Heart left ventricle (tissue), 16 donors: Measurements from ENCODE around the gene AREL1. TPM values are rescaled to one million over a fixed set of nuclear protein-coding genes. Genes with fewer than 3 reads are reported as not detected.

Source experiments
- ATAC-seq, 4 donors: fragments of 200-7000 bp; cut with Tn5 transposase; one replicate each; pipeline ENCODE4 v1.9.1; 2020 to 2022; ENCODE audit warnings: moderate library complexity in 4 of 4, mild to moderate bottlenecking in 3 of 4, moderate number of reproducible peaks in 1 of 4
- DNase-seq, 5 donors: peaks; one replicate each; pipeline ENCODE4 v3.0.0-alpha.2; 2020
- H3K27ac ChIP-seq, 12 donors: fragments of 200-600 bp; sonication (generic) in 4 of 12; one replicate each; pipeline versions ENCODE4 v1.5.0 to v1.8.0; 2016 to 2022; ENCODE audit warnings: mild to moderate bottlenecking in 2 of 12
- H3K27me3 ChIP-seq, 9 donors: fragments of 200-600 bp; sonication (generic) in 2 of 9; one replicate each; pipeline versions ENCODE4 v1.5.1 to v1.8.0; 2016 to 2022; ENCODE audit warnings: mild to moderate bottlenecking in 3 of 9
- H3K36me3 ChIP-seq, 9 donors: fragments of 200-600 bp; sonication (generic) in 2 of 9; one replicate each; pipeline versions ENCODE4 v1.5.0 to v1.8.0; 2018 to 2022; ENCODE audit warnings: mild to moderate bottlenecking in 2 of 9
- H3K4me1 ChIP-seq, 12 donors: fragments of 200-600 bp; sonication (generic) in 4 of 12; one replicate each; pipeline versions ENCODE4 v1.5.0 to v1.8.0; 2016 to 2022; ENCODE audit warnings: mild to moderate bottlenecking in 3 of 12
- H3K4me3 ChIP-seq, 12 donors: fragments of 200-600 bp; sonication (generic) in 4 of 12; one replicate each; pipeline versions ENCODE4 v1.5.0 to v1.8.0; 2017 to 2022; ENCODE audit warnings: mild to moderate bottlenecking in 9 of 12, moderate library complexity in 4 of 12
- H3K9me3 ChIP-seq, 12 donors: fragments of 200-600 bp; sonication (generic) in 4 of 12; one replicate each; pipeline versions ENCODE4 v1.5.0 to v1.8.0; 2016 to 2022; ENCODE audit warnings: mild to moderate bottlenecking in 1 of 12
- POLR2A ChIP-seq, 2 donors: fragments of 450-650 bp; IDR thresholded peaks; one replicate each; pipeline ENCODE4 v1.6.1; 2017; ENCODE audit warnings: antibody characterized with exemption in 2 of 2, mild to moderate bottlenecking in 2 of 2, moderate library complexity in 2 of 2
- WGBS, 4 donors: extraction: QIAGEN DNeasy Blood & Tissue Kit in 2 of 4; methylation state at CpG; one replicate each; pipeline versions ENCODE4 v1.1.5 to v1.1.7; 2013 to 2018; 5-methylcytosine and 5-hydroxymethylcytosine counted together
- intact Hi-C, 10 donors: fragments of 100-400 bp; cut with DNase I; formaldehyde crosslinking; loops; one replicate each; pipeline versions ENCODE4 v1.11.1 to v1.14.2; 2022
- polyA plus RNA-seq, 2 donors: library from polyadenylated mRNA; stranded (reverse); fragments of 200-250 nt; gene quantifications; one replicate each; pipeline ENCODE4 v1.2.3, GENCODE V29; 2013
- total RNA-seq, 9 donors: library from RNA; depleted of rRNA in 2 of 9; stranded (reverse); fragments of >200 nt in 2 of 9; fragmentation: NEBNext Ultra II Directional in 3 of 9; extraction: Animal tissue kit (Norgen Biotek cat#: 25700) in 3 of 9; gene quantifications; one replicate each; pipeline versions ENCODE4 v1.1.0 to v1.2.4, GENCODE V29; 2016 to 2023
- TF ChIP-seq, protein P1 (sequence below), 12 donors: fragments of 200-600 bp; sonication (generic) in 4 of 12; IDR thresholded peaks; one replicate each; pipeline versions ENCODE4 v1.5.0 to v1.8.0; 2018 to 2022; ENCODE audit warnings: antibody characterized with exemption in 12 of 12, mild to moderate bottlenecking in 5 of 12
- donor health status: ischemic (EF 13 %, LVEDD 7.1; RV severe dilation, severe dysfunction).
- donor health status: healthy with polysubstance abuse.
- donor health status: DM: no; HTN: yes; CAD: no.
- donor health status: DM: no; HTN: no; CAD: no.
- donor health status: ischemic (EF 25% LVEDD 6.9; RV normal size, moderate dysfunction).
- donor health status: ischemic (EF 25% LVEDD 5.7; RV mildly dilated, moderate dysfunction).
- donor health status: healthy.
- donor health status: DM: yes; HTN: yes; CAD: no.
- donor health status: ischemic (EF 35%, LVEDD 5.7; RV mildly dilated, moderate dysfunction).
- donor health status: nonischemic (EF 11% LVEDD 7.7; RV severe dilation, severe dysfunction).
- donor health status: DM: yes; HTN: yes; CAD: no.
- donor health status: PGD.
- donor health status: ischemic (EF 29% LVEDD 5.4; RV normal size, mild dysfunction).
- donor health status: nonischemic (EF 23%, LVEDD 6.1; RV moderate dilation, normal function).

AREL1 gene
- total and polyA plus RNA-seq, 11 donors: 7.8 to 30.9 (median 22.2) TPM

DNA sequence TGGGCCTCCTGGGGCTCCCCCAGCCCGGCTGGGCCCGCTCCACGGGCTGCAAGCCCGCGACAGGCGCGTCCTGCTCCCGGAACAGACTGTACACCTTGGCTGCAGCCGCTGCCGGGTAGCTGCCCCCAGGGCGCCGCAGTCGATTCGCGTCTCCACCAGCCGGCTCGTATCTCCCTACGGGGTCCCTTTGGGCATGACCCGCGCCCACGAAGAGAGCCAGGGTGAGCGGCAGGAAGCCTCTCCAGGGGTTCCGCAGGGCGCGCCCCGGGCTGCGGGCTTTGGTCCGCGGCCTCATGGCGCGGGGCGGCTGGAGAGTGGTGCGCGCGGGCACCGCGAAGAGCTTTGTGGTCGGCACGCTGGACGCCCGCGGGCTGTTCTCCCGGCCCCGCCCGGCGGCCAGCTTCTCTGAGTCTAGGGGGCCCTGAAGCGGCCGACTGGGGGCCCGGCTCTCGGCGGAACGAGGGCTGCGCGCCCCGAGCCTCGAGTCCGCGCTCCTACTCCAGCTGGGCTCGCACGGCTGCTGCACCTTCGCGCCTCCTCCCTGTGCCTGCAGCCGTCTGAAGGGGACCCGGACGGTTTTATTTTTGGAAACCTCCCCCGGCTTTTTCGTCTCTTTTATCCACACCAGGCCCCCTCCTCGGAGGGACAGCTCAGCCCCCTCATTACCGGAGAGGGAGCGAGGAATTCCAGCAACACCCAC lies 101.1 kb downstream of the AREL1 start, which contains the start of gene LTBP2:
TSS of gene LTBP2 (minus strand) at position 588 of the 700 bp plus-strand sequence. CDS start at position 295, 293 bp downstream.
- peaks cover 0 to 26% (median 7%) of the 10 kb centered on the region in 9 donors for H3K27me3 ChIP-seq
- intact Hi-C loops: loop anchor here (2.0 to 10.0 kb wide), 11 partner anchors 36 to 249 kb away; partner anchors contain the start of genes AREL1 (in 3 of the 10), FCF1 (in 3 of the 10), ISCA2 (in 1 of the 10) and NPC2 (in 1 of the 10)
- peak within 1 kb of the TSS; percentile 41 to 81 (median 69) for H3K27ac ChIP-seq
- no peaks in the 10 kb centered on the region for H3K9me3 ChIP-seq
- H3K36me3 ChIP-seq: no peaks in the 10 kb centered on the region
- peak within 1 kb of the TSS; percentile 46 to 92 (median 64) for H3K4me3 ChIP-seq
- H3K4me1 ChIP-seq: peaks cover 0 to 37% (median 14%) of the 10 kb centered on the region in 12 donors
- peak in 2 of 4 donors; percentile 46 to 48 for ATAC-seq
- 0 to 1% (median 0%) methylated on average over 16 to 70 of the region's 70 CpGs for WGBS, 4 donors
- TF ChIP-seq, protein P1, sequence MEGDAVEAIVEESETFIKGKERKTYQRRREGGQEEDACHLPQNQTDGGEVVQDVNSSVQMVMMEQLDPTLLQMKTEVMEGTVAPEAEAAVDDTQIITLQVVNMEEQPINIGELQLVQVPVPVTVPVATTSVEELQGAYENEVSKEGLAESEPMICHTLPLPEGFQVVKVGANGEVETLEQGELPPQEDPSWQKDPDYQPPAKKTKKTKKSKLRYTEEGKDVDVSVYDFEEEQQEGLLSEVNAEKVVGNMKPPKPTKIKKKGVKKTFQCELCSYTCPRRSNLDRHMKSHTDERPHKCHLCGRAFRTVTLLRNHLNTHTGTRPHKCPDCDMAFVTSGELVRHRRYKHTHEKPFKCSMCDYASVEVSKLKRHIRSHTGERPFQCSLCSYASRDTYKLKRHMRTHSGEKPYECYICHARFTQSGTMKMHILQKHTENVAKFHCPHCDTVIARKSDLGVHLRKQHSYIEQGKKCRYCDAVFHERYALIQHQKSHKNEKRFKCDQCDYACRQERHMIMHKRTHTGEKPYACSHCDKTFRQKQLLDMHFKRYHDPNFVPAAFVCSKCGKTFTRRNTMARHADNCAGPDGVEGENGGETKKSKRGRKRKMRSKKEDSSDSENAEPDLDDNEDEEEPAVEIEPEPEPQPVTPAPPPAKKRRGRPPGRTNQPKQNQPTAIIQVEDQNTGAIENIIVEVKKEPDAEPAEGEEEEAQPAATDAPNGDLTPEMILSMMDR (IDR thresholded peaks at IDR 0.05): no peak
- no peak for TF ChIP-seq POLR2A (IDR thresholded peaks at IDR 0.05)
- no peak for DNase-seq

Other genes with a start within 250 kb of the AREL1 start
- 100 to 1,000 TPM in 7 of 9 donors, 10 to 100 TPM in 2; 69.4 to 374 (median 135) TPM for gene NPC2, start 219.8 kb downstream of the AREL1 start, total RNA-seq
- 100 to 1,000 TPM; 126 to 145 TPM for gene NPC2, start 219.8 kb downstream of the AREL1 start, polyA plus RNA-seq
- 10 to 100 TPM; 10.8 to 45.8 (median 36.2) TPM for gene ISCA2, start 219.3 kb downstream of the AREL1 start, total RNA-seq
- 10 to 100 TPM; 31.2 to 32.3 TPM for gene ISCA2, start 219.3 kb downstream of the AREL1 start, polyA plus RNA-seq
- 10 to 100 TPM; 19.1 to 69.1 (median 36.1) TPM for gene LTBP2, start 100.8 kb downstream of the AREL1 start, total RNA-seq
- gene LTBP2, start 100.8 kb downstream of the AREL1 start, polyA plus RNA-seq: 1 to 10 TPM; 4.0 to 8.4 TPM
- gene FCF1, start 64 bp upstream of the AREL1 start, total RNA-seq: 10 to 100 TPM; 12.3 to 44.6 (median 36.7) TPM
- 10 to 100 TPM in 1 of 2 donors, 1 to 10 TPM in 1; 4.3 to 46.2 TPM for gene FCF1, start 64 bp upstream of the AREL1 start, polyA plus RNA-seq
- gene YLPM1, start 50.2 kb upstream of the AREL1 start, total RNA-seq: 10 to 100 TPM; 23.1 to 48.1 (median 27.7) TPM
- 10 to 100 TPM; 15.0 to 15.2 TPM for gene YLPM1, start 50.2 kb upstream of the AREL1 start, polyA plus RNA-seq
- not detected for gene PROX2, start 163.1 kb upstream of the AREL1 start, total RNA-seq
- not detected for gene PROX2, start 163.1 kb upstream of the AREL1 start, polyA plus RNA-seq
- 100 to 1,000 TPM; 152 to 251 (median 209) TPM for gene DLST, start 168.8 kb upstream of the AREL1 start, total RNA-seq
- 100 to 1,000 TPM in 1 of 2 donors, 10 to 100 TPM in 1; 75.7 to 159 TPM for gene DLST, start 168.8 kb upstream of the AREL1 start, polyA plus RNA-seq
- gene RPS6KL1, start 210.2 kb upstream of the AREL1 start, total RNA-seq: 10 to 100 TPM in 8 of 9 donors, 1 to 10 TPM in 1; 8.3 to 26.8 (median 17.8) TPM
- gene RPS6KL1, start 210.2 kb upstream of the AREL1 start, polyA plus RNA-seq: 10 to 100 TPM; 12.0 to 18.6 TPM
- gene PGF, start 242.5 kb upstream of the AREL1 start, total RNA-seq: 10 to 100 TPM in 2 of 9 donors, 1 to 10 TPM in 7; 4.1 to 30.4 (median 5.9) TPM
- gene PGF, start 242.5 kb upstream of the AREL1 start, polyA plus RNA-seq: 1 to 10 TPM; 5.0 to 9.7 TPM